Measurements from ENCODE around the gene COX7A1. TPM values are rescaled to one million over a fixed set of nuclear protein-coding genes. Genes with fewer than 3 reads are reported as not detected.

Gene COX7A1
- total RNA-seq, 1 experiment from 2014 or later, result not detected

DNA sequence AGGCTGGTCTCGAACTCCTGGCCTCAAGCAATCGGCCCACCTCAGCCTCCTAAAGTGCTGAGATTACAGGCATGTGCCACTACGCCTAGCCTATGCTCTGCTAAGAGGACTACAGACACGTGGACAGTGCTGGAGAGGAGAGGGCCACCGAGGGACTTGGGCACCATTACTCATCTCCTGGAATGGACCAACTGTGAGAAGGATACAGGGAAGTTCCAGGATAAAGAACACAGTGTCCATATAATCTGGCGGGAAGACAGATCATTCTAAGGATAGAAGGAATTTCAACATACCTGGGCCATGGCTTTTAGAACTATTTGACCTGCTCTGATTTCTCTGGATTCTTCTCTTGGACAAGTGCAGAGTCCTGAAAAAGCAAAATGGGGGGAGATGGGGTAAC is 49.4 kb upstream of the COX7A1 start:
- Histone ChIP-seq H3K56ac (ENCODE audit: insufficient read length, low read depth, low read length) (no peak overlapping the region), H3K14ac (ENCODE audit: insufficient read depth, low read length) (no peak overlapping the region), H2AK5ac (ENCODE audit: insufficient read length, low read length) (no peak overlapping the region), H2BK120ac (ENCODE audit: low read depth, low read length, poor library complexity, severe bottlenecking) (no peak overlapping the region), H4K5ac (ENCODE audit: insufficient read length, low read depth, low read length) (no peak overlapping the region), H4K91ac (ENCODE audit: insufficient read length, low read depth, low read length) (no peak overlapping the region), H2BK5ac (ENCODE audit: insufficient read length, low read length) (no peak overlapping the region), H3K4me1 (ENCODE audit: insufficient read depth, low read length) (no peaks in the 10 kb centered on the region), H3K23me2 (ENCODE audit: insufficient read length, low read depth, low read length, poor library complexity, severe bottlenecking) (no peaks in the 10 kb centered on the region), H4K20me1 (ENCODE audit: control insufficient read depth, insufficient read depth, insufficient read length) (no peaks in the 10 kb centered on the region), H3K9ac (ENCODE audit: extremely low read depth, insufficient read length, low read length) (no peak overlapping the region), H2BK20ac (ENCODE audit: low read depth, low read length, poor library complexity, severe bottlenecking) (no peak overlapping the region), H3K27me3 (ENCODE audit: insufficient read depth, low read length) (no peaks in the 10 kb centered on the region), H3K79me1 (ENCODE audit: insufficient read depth, low read depth, low read length, poor library complexity, severe bottlenecking) (no peaks in the 10 kb centered on the region), H3K27ac (ENCODE audit: insufficient read length, low read depth, low read length) (no peak overlapping the region), H3T11ph (ENCODE audit: low read length) (no peak overlapping the region), H2BK12ac (ENCODE audit: insufficient read length, low read depth, low read length) (no peak overlapping the region), H2AFZ (ENCODE audit: low read length) (no peak overlapping the region), H3K4ac (ENCODE audit: low read depth, low read length) (no peak overlapping the region), H3K9me3 (ENCODE audit: control insufficient read depth, low read depth, low read length) (no peaks in the 10 kb centered on the region), H2BK15ac (ENCODE audit: low read depth, low read length) (no peak overlapping the region), H3K4me2 (ENCODE audit: insufficient read depth, insufficient read length, low read length) (no peak overlapping the region), H4K8ac (replicated peaks; ENCODE audit: insufficient read length, low read depth, low read length) (no peak overlapping the region), H3K79me2 (ENCODE audit: insufficient read depth, low read length) (no peaks in the 10 kb centered on the region), H3K18ac (ENCODE audit: insufficient read length, low read depth, low read length) (no peak overlapping the region), H3K23ac (ENCODE audit: insufficient read length, low read depth, low read length) (no peak overlapping the region)
- no peak for DNase-seq
- Mint-ChIP-seq H3K27ac (no peak overlapping the region), H3K9me3 (no peaks in the 10 kb centered on the region), H3K27me3 (ENCODE audit: low read depth) (no peaks in the 10 kb centered on the region; the same call in none of the 2 replicates), H3K4me3 (no peak overlapping the region), H3K36me3 (ENCODE audit: insufficient read depth in 1 of 3, low read depth in 3 of 3) (no peaks in the 10 kb centered on the region), H3K4me1 (no peaks in the 10 kb centered on the region; a peak in 1 of 4 replicates)
- no CpG with 5 or more reads among the region's 6 CpGs for WGBS (ENCODE audit: extremely low coverage, insufficient read length, low lambda C conversion rate)
- TF ChIP-seq, protein P1, sequence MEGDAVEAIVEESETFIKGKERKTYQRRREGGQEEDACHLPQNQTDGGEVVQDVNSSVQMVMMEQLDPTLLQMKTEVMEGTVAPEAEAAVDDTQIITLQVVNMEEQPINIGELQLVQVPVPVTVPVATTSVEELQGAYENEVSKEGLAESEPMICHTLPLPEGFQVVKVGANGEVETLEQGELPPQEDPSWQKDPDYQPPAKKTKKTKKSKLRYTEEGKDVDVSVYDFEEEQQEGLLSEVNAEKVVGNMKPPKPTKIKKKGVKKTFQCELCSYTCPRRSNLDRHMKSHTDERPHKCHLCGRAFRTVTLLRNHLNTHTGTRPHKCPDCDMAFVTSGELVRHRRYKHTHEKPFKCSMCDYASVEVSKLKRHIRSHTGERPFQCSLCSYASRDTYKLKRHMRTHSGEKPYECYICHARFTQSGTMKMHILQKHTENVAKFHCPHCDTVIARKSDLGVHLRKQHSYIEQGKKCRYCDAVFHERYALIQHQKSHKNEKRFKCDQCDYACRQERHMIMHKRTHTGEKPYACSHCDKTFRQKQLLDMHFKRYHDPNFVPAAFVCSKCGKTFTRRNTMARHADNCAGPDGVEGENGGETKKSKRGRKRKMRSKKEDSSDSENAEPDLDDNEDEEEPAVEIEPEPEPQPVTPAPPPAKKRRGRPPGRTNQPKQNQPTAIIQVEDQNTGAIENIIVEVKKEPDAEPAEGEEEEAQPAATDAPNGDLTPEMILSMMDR (conservative IDR thresholded peaks at IDR 0.05), result no peak
